Upper lobe of right lung (tissue), 1 donor: ENCODE results near the gene TPST2. TPM values are rescaled to one million over a fixed set of nuclear protein-coding genes. Genes with fewer than 3 reads are reported as not detected.

Experiments used
- ATAC-seq: fragments of 200-7000 bp; cut with Tn5 transposase; one replicate; pipeline ENCODE4 v1.9.1; 2020; ENCODE audit warnings: mild to moderate bottlenecking, moderate library complexity
- DNase-seq: peaks from one replicate; pipeline ENCODE4 v3.0.0-alpha.2; 2020
- H3K27ac ChIP-seq: fragments of 200-600 bp; one replicate; pipeline ENCODE4 v1.8.0; 2022
- H3K27me3 ChIP-seq: fragments of 200-600 bp; one replicate; pipeline ENCODE4 v1.8.0; 2022; ENCODE audit warnings: mild to moderate bottlenecking
- H3K36me3 ChIP-seq: fragments of 200-600 bp; one replicate; pipeline ENCODE4 v1.8.0; 2022
- H3K4me1 ChIP-seq: fragments of 200-600 bp; one replicate; pipeline ENCODE4 v1.8.0; 2022
- H3K4me3 ChIP-seq: fragments of 200-600 bp; one replicate; pipeline ENCODE4 v1.8.0; 2022; ENCODE audit warnings: mild to moderate bottlenecking
- H3K9me3 ChIP-seq: fragments of 200-600 bp; one replicate; pipeline ENCODE4 v1.8.0; 2022
- intact Hi-C: fragments of 100-400 bp; cut with DNase I; formaldehyde crosslinking; loops from one replicate; pipeline ENCODE4 v1.11.0; 2022
- total RNA-seq: library from RNA; stranded (reverse); fragmentation: NEBNext Ultra II Directional; extraction: Animal tissue kit (Norgen Biotek cat#: 25700); gene quantifications from one replicate; pipeline ENCODE4 v1.2.1, GENCODE V29; 2021
- TF ChIP-seq, protein P1 (sequence below): fragments of 200-600 bp; IDR thresholded peaks from one replicate; pipeline ENCODE4 v1.8.0; 2022; ENCODE audit warnings: antibody characterized with exemption
- donor health status: DM: no; HTN: yes; CAD: no; lungs with severe emphysema.

TPST2 gene
- total RNA-seq, 1 donor from 2014 or later, result 83.1 TPM

DNA sequence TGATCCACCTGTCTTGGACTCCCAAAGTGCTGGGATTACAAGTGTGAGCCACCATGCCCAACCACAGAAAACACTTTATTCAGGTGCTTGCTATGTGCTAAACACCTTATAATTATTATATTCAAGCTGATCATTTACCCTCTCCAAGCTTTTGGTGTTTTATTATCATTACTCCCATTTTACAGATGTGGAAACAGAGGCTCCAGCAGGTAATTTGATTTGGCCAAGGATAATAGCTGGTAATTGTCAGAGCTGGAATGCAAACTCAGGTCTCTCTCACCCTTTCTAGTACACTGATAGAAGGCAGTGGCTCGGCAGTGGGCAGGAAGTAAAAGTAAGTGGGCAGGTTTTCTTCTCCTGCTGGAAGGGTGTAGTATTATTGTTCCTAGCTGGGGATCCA lies 3.8 kb upstream of the TPST2 start:
- Histone ChIP-seq H3K4me1 (peaks cover 15% of the 10 kb centered on the region), H3K27me3 (no peaks in the 10 kb centered on the region), H3K9me3 (no peaks in the 10 kb centered on the region), H3K4me3 (no peak overlapping the region), H3K27ac (no peak overlapping the region), H3K36me3 (no peaks in the 10 kb centered on the region)
- DNase-seq, result no peak
- TF ChIP-seq, protein P1, sequence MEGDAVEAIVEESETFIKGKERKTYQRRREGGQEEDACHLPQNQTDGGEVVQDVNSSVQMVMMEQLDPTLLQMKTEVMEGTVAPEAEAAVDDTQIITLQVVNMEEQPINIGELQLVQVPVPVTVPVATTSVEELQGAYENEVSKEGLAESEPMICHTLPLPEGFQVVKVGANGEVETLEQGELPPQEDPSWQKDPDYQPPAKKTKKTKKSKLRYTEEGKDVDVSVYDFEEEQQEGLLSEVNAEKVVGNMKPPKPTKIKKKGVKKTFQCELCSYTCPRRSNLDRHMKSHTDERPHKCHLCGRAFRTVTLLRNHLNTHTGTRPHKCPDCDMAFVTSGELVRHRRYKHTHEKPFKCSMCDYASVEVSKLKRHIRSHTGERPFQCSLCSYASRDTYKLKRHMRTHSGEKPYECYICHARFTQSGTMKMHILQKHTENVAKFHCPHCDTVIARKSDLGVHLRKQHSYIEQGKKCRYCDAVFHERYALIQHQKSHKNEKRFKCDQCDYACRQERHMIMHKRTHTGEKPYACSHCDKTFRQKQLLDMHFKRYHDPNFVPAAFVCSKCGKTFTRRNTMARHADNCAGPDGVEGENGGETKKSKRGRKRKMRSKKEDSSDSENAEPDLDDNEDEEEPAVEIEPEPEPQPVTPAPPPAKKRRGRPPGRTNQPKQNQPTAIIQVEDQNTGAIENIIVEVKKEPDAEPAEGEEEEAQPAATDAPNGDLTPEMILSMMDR, result no peak
- no peak for ATAC-seq
- intact Hi-C loops, result no loop called here

DNA sequence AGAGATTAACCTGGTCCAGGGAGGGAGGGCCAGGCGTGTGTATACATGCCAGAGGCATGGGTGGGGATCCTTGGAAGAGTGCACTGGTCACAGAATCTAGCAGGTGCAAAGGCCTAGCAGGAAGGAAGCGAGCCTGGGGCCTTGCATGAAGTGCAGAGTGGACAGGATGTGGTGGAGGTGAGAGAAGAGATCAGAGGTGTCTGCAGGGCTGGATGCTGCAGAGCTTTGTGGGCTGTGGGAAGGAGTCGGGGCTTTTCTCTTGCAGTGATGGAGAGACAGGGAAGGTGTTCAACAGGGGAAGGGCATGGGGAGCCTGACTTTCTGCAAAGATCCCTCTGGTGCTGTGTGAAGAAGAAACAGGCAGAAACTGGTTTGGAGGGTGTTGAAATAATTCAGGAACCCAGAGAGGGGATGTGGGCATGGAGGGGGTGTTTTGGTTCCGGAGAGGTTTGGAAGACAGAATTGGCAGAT lies 2.5 kb upstream of the TPST2 start:
- ATAC-seq, result no peak
- no peak for DNase-seq
- H3K27ac ChIP-seq, result no peak overlapping the region
- H3K27me3 ChIP-seq, result no peaks in the 10 kb centered on the region
- H3K9me3 ChIP-seq, result no peaks in the 10 kb centered on the region
- H3K4me1 ChIP-seq, result peaks cover 19% of the 10 kb centered on the region
- TF ChIP-seq, protein P1, result no peak
- intact Hi-C loops, result no loop called here
- H3K4me3 ChIP-seq, result no peak overlapping the region
- H3K36me3 ChIP-seq, result no peaks in the 10 kb centered on the region

DNA sequence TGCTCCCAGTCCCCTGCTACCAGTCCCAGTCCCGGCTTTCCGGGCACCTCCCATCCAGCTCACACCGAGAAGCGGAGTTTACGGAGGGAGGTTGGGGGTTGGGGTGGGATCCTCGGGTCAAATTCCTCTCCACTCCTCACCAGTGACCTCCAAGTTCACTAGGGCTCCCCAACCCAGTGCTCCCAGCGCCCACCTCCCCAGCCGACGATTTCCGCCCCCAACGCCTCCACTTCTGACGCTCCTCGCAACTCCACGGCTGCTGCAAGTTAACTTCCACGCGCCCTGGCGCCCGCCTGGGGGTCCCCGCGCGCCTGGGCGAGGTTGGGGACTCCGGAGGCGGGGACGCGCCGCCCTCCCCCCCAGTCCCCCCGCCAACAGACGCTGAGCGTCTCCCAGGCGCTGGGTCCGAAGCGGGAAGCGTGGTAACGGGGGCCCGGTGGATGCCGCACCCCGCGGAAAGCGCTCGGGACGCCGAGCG lies 526 bp downstream of the TPST2 start:
- ATAC-seq, result peak; percentile 48

DNA sequence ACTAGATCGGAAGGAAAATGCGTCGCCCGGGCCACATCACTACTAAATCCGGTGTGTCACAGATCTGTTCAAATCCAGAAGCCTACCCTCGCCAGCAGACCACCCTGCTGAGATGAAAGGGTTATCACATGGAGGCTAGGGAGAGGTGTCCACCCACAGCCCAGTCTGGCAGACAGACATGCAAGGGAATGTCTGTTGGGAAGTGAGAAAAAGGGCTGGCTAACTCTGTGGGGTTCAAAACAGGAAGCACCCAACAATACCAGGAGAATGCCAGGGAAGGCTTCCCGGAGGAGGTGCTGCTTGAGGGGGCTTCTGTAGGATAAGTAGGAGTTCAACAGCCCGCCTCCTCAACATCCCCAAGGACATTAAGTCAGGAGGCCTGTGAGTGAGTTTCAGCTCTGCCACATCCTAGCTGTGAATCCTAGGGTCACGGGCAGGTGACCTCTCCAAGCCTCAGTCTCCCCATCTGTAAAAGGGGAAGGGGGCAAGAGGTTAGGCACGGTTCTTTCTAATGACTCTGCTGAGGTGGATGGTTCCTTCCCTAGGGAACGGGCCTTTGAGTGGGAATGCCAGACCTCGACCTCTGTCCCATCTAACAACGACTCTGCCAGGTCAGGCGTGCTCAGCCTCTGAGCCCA lies 1.1 kb downstream of the TPST2 start:
- Histone ChIP-seq H3K4me1 (peaks cover 34% of the 10 kb centered on the region), H3K4me3 (peak overlapping the region; percentile 88), H3K36me3 (no peaks in the 10 kb centered on the region), H3K27ac (peak overlapping the region; percentile 88), H3K9me3 (no peaks in the 10 kb centered on the region), H3K27me3 (no peaks in the 10 kb centered on the region)
- intact Hi-C loops, result no loop called here
- DNase-seq (no peak), ATAC-seq (no peak)
- TF ChIP-seq, protein P1, result no peak

More for the DNA sequence above, 526 bp downstream of the TPST2 start:
- Histone ChIP-seq H3K36me3 (no peaks in the 10 kb centered on the region), H3K27ac (peak overlapping the region; percentile 88), H3K9me3 (no peaks in the 10 kb centered on the region), H3K27me3 (no peaks in the 10 kb centered on the region), H3K4me1 (peaks cover 34% of the 10 kb centered on the region), H3K4me3 (peak overlapping the region; percentile 88)
- intact Hi-C loops, result no loop called here
- DNase-seq, result peak; percentile 72
- TF ChIP-seq, protein P1, result no peak

DNA sequence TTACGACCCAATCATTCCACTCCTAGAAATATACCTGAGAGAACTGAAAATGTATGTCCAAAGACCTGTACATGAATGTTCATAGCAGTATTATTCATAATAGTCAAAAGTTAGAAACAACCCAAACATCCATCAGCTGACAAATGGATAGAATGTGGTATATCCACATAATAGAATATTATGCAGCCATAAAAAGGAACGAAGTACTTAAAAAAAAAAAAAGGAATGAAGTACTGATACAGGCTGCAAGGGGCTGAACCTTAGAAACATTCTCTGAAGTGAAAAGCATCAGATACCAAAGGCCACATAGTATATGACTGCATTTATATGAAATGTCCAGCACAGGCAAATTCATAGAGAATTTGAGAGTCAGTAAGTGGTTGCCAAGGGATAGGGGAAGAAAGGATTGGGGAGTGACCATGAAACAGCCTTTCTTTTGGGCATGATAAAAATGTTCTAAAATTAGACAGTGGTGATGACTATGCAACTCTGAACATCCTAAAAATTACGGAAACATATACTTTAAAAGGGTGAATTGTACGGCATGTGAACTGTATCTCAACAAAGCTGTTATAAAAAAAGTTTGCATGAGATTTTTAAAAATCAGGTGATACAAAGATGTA lies 1.8 kb downstream of the TPST2 start:
- Histone ChIP-seq H3K36me3 (no peaks in the 10 kb centered on the region), H3K4me1 (peaks cover 34% of the 10 kb centered on the region), H3K27me3 (no peaks in the 10 kb centered on the region), H3K27ac (peak overlapping the region; percentile 19), H3K4me3 (peak overlapping the region; percentile 88), H3K9me3 (no peaks in the 10 kb centered on the region)
- DNase-seq (no peak), ATAC-seq (no peak)
- TF ChIP-seq, protein P1, result no peak
- intact Hi-C loops, result no loop called here
